SK-N-SH treated with all-trans-retinoic acid at 6 μM for 48 hours (cell line): ENCODE data around the gene PBX1.

Source experiments
- ATAC-seq: fragments of 200-7000 bp; cut with Tn5 transposase; 3 replicates; pipeline ENCODE4 v1.9.1; 2020; ENCODE audit warnings: mild to moderate bottlenecking, moderate library complexity
- ARNTL ChIP-seq: fragments of 450-650 bp; formaldehyde crosslinking; IDR thresholded peaks from 2 replicates; pipeline ENCODE4 v1.5.0; 2020; ENCODE audit warnings: low read depth, mild to moderate bottlenecking, moderate library complexity, borderline replicate concordance
- BACH2 ChIP-seq: fragments of 250-450 bp; sonication (Bioruptor Pico); IDR thresholded peaks from 2 replicates; pipeline ENCODE4 v1.9.0; 2021; ENCODE audit warnings: mild to moderate bottlenecking, borderline replicate concordance
- CSDC2 ChIP-seq: fragments of 250-450 bp; sonication (Bioruptor Pico); IDR thresholded peaks from 2 replicates; pipeline ENCODE4 v1.5.0; 2020; ENCODE audit warnings: mild to moderate bottlenecking, moderate library complexity
- CSRNP3 ChIP-seq: fragments of 250-450 bp; sonication (Bioruptor Pico); IDR thresholded peaks from 2 replicates; pipeline ENCODE4 v1.5.1; 2021; ENCODE audit warnings: mild to moderate bottlenecking, moderate library complexity
- ESRRG ChIP-seq: fragments of 250-450 bp; sonication (Bioruptor Pico); IDR thresholded peaks from 2 replicates; pipeline ENCODE4 v1.6.1; 2021; ENCODE audit warnings: mild to moderate bottlenecking
- GLIS3 ChIP-seq: fragments of 250-450 bp; sonication (Bioruptor Pico); IDR thresholded peaks from 2 replicates; pipeline ENCODE4 v1.5.0; 2020; ENCODE audit warnings: mild to moderate bottlenecking, moderate library complexity
- ISL1 ChIP-seq: fragments of 250-450 bp; sonication (Bioruptor Pico); IDR thresholded peaks from 2 replicates; pipeline ENCODE4 v2.1.2; 2022; ENCODE audit warnings: mild to moderate bottlenecking, moderate library complexity
- OSR1 ChIP-seq: fragments of 250-450 bp; sonication (Bioruptor Pico); IDR thresholded peaks from 2 replicates; pipeline ENCODE4 v1.8.0; 2022; ENCODE audit warnings: moderate library complexity, mild to moderate bottlenecking, inconsistent platforms
- PPARA ChIP-seq: fragments of 250-450 bp; sonication (Bioruptor Pico); IDR thresholded peaks from 2 replicates; pipeline ENCODE4 v1.5.0; 2020; ENCODE audit warnings: mild to moderate bottlenecking, borderline replicate concordance
- RARB ChIP-seq: fragments of 250-450 bp; sonication (Bioruptor Pico); IDR thresholded peaks from 2 replicates; pipeline ENCODE4 v1.8.0; 2021; ENCODE audit warnings: mild to moderate bottlenecking, moderate library complexity
- SNAI2 ChIP-seq: fragments of 250-450 bp; sonication (Bioruptor Pico); IDR thresholded peaks from 2 replicates; pipeline ENCODE4 v1.5.0; 2020; ENCODE audit warnings: mild to moderate bottlenecking, moderate library complexity
- TOX ChIP-seq: fragments of 250-450 bp; sonication (Bioruptor Pico); IDR thresholded peaks from 2 replicates; pipeline ENCODE4 v1.8.0; 2021; ENCODE audit warnings: mild to moderate bottlenecking, moderate library complexity, borderline replicate concordance
- ZC3H10 ChIP-seq: fragments of 250-450 bp; sonication (Bioruptor Pico); IDR thresholded peaks from 2 replicates; pipeline ENCODE4 v1.5.1; 2021; ENCODE audit warnings: mild to moderate bottlenecking, moderate library complexity
- ZFP3 ChIP-seq: fragments of 250-450 bp; sonication (Bioruptor Pico); IDR thresholded peaks from 2 replicates; pipeline ENCODE4 v1.5.0; 2020; ENCODE audit warnings: mild to moderate bottlenecking, moderate library complexity
- ZFP30 ChIP-seq: fragments of 450-650 bp; formaldehyde crosslinking; IDR thresholded peaks from 2 replicates; pipeline ENCODE4 v1.5.0; 2022; ENCODE audit warnings: mild to moderate bottlenecking, moderate library complexity
- ZNF565 ChIP-seq: fragments of 450-650 bp; formaldehyde crosslinking; conservative IDR thresholded peaks from 2 replicates; pipeline ENCODE4 v1.5.0; 2020; ENCODE audit warnings: low read depth, mild to moderate bottlenecking, moderate library complexity
- ZNF70 ChIP-seq: fragments of 450-650 bp; formaldehyde crosslinking; IDR thresholded peaks from 2 replicates; pipeline ENCODE4 v1.5.0; 2020; ENCODE audit warnings: mild to moderate bottlenecking, moderate library complexity
- ZNF8 ChIP-seq: fragments of 450-650 bp; formaldehyde crosslinking; IDR thresholded peaks from 2 replicates; pipeline ENCODE4 v1.5.0; 2020; ENCODE audit warnings: mild to moderate bottlenecking, moderate library complexity
- TF ChIP-seq, protein P1 (sequence below): fragments of 250-450 bp; sonication (Bioruptor Pico); IDR thresholded peaks from 2 replicates; pipeline ENCODE4 v1.5.0; 2020; ENCODE audit warnings: mild to moderate bottlenecking, moderate library complexity
- TF ChIP-seq, protein P2 (sequence below): fragments of 250-450 bp; sonication (Bioruptor Pico); IDR thresholded peaks from 2 replicates; pipeline ENCODE4 v1.5.1; 2020; ENCODE audit warnings: low read depth, mild to moderate bottlenecking, moderate library complexity
- TF ChIP-seq, protein P3 (sequence below): fragments of 250-450 bp; sonication (Bioruptor Pico); IDR thresholded peaks from 2 replicates; pipeline ENCODE4 v1.8.0; 2020; ENCODE audit warnings: mild to moderate bottlenecking, moderate library complexity, borderline replicate concordance

PBX1 gene

GRCh38 chr1:164876398-164877116 is 317.6 kb downstream of the PBX1 start (continued):
- TF ChIP-seq, protein P1, sequence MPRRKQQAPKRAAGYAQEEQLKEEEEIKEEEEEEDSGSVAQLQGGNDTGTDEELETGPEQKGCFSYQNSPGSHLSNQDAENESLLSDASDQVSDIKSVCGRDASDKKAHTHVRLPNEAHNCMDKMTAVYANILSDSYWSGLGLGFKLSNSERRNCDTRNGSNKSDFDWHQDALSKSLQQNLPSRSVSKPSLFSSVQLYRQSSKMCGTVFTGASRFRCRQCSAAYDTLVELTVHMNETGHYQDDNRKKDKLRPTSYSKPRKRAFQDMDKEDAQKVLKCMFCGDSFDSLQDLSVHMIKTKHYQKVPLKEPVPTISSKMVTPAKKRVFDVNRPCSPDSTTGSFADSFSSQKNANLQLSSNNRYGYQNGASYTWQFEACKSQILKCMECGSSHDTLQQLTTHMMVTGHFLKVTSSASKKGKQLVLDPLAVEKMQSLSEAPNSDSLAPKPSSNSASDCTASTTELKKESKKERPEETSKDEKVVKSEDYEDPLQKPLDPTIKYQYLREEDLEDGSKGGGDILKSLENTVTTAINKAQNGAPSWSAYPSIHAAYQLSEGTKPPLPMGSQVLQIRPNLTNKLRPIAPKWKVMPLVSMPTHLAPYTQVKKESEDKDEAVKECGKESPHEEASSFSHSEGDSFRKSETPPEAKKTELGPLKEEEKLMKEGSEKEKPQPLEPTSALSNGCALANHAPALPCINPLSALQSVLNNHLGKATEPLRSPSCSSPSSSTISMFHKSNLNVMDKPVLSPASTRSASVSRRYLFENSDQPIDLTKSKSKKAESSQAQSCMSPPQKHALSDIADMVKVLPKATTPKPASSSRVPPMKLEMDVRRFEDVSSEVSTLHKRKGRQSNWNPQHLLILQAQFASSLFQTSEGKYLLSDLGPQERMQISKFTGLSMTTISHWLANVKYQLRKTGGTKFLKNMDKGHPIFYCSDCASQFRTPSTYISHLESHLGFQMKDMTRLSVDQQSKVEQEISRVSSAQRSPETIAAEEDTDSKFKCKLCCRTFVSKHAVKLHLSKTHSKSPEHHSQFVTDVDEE (CRISPR knock-in tag), result no peak
- TF ChIP-seq CSDC2 (CRISPR knock-in tag), result no peak
- no peak for TF ChIP-seq TOX
- TF ChIP-seq GLIS3, result no peak

DNA sequence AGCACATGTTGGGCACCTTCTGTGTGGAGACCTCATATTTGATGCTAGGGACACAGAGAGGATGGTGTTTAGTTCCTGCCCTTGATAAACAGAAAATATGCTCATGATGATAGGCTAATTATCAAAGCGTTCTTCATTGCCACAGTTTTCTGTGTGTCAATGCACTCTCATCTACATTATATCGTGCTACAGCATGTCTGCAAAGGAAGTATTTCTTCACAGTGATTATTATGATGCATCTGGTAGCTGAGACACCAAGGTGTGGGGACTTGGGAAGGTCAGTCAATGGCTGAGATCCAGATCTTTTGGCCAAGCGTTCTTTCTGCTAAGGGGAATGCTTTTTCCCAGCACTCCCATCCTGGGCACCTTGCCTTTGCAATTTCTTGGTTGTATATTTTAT is 321.2 kb downstream of the PBX1 start:
- no peak for TF ChIP-seq ZNF8 (CRISPR knock-in tag)
- TF ChIP-seq, protein P1 (CRISPR knock-in tag), result no peak
- no peak for TF ChIP-seq ISL1
- TF ChIP-seq SNAI2 (CRISPR knock-in tag), result no peak
- TF ChIP-seq CSRNP3 (CRISPR knock-in tag), result no peak
- no peak for TF ChIP-seq ZFP3
- no peak for TF ChIP-seq ZC3H10 (CRISPR knock-in tag)
- no peak for TF ChIP-seq BACH2 (CRISPR knock-in tag)
- no peak for TF ChIP-seq ARNTL (CRISPR knock-in tag)
- TF ChIP-seq ZNF70, result no peak
- no peak for TF ChIP-seq PPARA (CRISPR knock-in tag)
- TF ChIP-seq OSR1 (CRISPR knock-in tag), result no peak
- TF ChIP-seq GLIS3, result no peak
- TF ChIP-seq, protein P2, sequence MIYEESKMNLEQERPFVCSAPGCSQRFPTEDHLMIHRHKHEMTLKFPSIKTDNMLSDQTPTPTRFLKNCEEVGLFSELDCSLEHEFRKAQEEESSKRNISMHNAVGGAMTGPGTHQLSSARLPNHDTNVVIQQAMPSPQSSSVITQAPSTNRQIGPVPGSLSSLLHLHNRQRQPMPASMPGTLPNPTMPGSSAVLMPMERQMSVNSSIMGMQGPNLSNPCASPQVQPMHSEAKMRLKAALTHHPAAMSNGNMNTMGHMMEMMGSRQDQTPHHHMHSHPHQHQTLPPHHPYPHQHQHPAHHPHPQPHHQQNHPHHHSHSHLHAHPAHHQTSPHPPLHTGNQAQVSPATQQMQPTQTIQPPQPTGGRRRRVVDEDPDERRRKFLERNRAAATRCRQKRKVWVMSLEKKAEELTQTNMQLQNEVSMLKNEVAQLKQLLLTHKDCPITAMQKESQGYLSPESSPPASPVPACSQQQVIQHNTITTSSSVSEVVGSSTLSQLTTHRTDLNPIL (CRISPR knock-in tag), result no peak
- TF ChIP-seq ZNF565 (CRISPR knock-in tag), result no peak
- no peak for TF ChIP-seq ZFP30 (CRISPR knock-in tag)
- ATAC-seq, result no peak

DNA sequence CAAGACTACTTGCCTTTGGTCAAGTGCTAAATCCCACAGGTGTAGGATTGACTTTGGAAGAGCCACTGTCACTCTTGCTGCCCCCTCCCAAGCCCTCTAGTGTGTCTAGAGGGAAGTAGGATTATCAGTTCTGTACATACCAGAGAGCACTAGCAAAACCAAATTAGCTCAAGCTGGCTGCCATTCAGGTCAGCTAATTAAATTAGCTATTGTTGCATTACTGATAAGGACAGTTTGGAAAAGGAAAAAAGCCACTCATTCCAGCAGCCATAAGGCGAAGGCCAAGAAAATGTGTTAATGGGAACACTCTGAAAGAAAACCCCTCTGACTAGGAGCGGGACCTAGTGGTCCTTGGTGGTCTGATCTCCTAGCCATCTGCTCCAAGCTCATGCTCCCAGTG is 321.7 kb downstream of the PBX1 start:
- no peak for TF ChIP-seq RARB (CRISPR knock-in tag)
- no peak for TF ChIP-seq GLIS3
- TF ChIP-seq, protein P2 (CRISPR knock-in tag), result no peak
- TF ChIP-seq CSDC2 (CRISPR knock-in tag), result no peak
- no peak for TF ChIP-seq ISL1
- TF ChIP-seq ZC3H10 (CRISPR knock-in tag), result no peak
- no peak for TF ChIP-seq OSR1 (CRISPR knock-in tag)
- TF ChIP-seq ZNF8 (CRISPR knock-in tag), result no peak
- no peak for TF ChIP-seq ESRRG (CRISPR knock-in tag)
- TF ChIP-seq ZNF565 (CRISPR knock-in tag), result no peak
- TF ChIP-seq, protein P3, sequence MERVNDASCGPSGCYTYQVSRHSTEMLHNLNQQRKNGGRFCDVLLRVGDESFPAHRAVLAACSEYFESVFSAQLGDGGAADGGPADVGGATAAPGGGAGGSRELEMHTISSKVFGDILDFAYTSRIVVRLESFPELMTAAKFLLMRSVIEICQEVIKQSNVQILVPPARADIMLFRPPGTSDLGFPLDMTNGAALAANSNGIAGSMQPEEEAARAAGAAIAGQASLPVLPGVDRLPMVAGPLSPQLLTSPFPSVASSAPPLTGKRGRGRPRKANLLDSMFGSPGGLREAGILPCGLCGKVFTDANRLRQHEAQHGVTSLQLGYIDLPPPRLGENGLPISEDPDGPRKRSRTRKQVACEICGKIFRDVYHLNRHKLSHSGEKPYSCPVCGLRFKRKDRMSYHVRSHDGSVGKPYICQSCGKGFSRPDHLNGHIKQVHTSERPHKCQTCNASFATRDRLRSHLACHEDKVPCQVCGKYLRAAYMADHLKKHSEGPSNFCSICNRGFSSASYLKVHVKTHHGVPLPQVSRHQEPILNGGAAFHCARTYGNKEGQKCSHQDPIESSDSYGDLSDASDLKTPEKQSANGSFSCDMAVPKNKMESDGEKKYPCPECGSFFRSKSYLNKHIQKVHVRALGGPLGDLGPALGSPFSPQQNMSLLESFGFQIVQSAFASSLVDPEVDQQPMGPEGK, result no peak
- ATAC-seq, result no peak
